SK-N-SH (cell line): ENCODE results near the gene ERMAP. TPM values are rescaled to one million over a fixed set of nuclear protein-coding genes. Genes with fewer than 3 reads are reported as not detected.

Experiments
- CTCF ChIA-PET: fragments of 300-600, 350-600 bp; formaldehyde crosslinking; extraction: SDS; loops from one replicate; lab custom pipeline; 2021; lab: Yijun Ruan, JAX
- POLR2A ChIA-PET: fragments of 350-600 bp; sonication (Branson Sonifier 250); formaldehyde crosslinking; extraction: SDS; loops from one replicate; lab custom pipeline; 2020; ENCODE audit warnings: antibody characterized with exemption, inconsistent platforms; lab: Yijun Ruan, JAX
- DNase-seq: peaks from one replicate; pipeline ENCODE4 v3.0.0; 2012
- H2AFZ ChIP-seq: fragments of 200-600 bp; sonication (generic); 2 replicates; pipeline ENCODE4 v1.8.1; 2016; ENCODE audit warnings: antibody characterized with exemption, mild to moderate bottlenecking, low read depth
- H3F3A ChIP-seq: fragments of 200-600 bp; sonication (generic); replicated peaks from 2 replicates; pipeline ENCODE3; 2016; ENCODE audit warnings: antibody characterized with exemption, mild to moderate bottlenecking; ENCODE audit not compliant: insufficient read depth
- H3K27ac ChIP-seq, 2 experiments: fragments of 200-500 bp in 1 of 2; fragments of 200-600 bp in 1 of 2; sonication (Bioruptor generic) in 1 of 2; sonication (generic), shearing (Covaris generic) in 1 of 2; 2 replicates each; pipeline versions ENCODE4 v1.5.1 to v1.6.1; 2014 to 2016; ENCODE audit warnings: low read depth in 2 of 2, inconsistent platforms in 1 of 2, low read length in 1 of 2, mild to moderate bottlenecking in 1 of 2, mixed read lengths in 1 of 2
- H3K27me3 ChIP-seq: fragments of 200-600 bp; sonication (generic), shearing (Covaris generic); 2 replicates; pipeline ENCODE4 v1.6.1; 2016; ENCODE audit warnings: mixed run types; ENCODE audit not compliant: insufficient read depth
- H3K36me3 ChIP-seq, 2 experiments: fragments of 200-500 bp in 1 of 2; fragments of 200-600 bp in 1 of 2; sonication (Bioruptor generic) in 1 of 2; sonication (generic) in 1 of 2; replicated peaks in 1 of 2; 2 replicates each; pipeline versions ENCODE3 to v1.5.1; 2014 to 2016; ENCODE audit warnings: low read length in 1 of 2, mild to moderate bottlenecking in 1 of 2; ENCODE audit not compliant: insufficient read depth in 2 of 2, control insufficient read depth in 1 of 2
- H3K4me1 ChIP-seq, 2 experiments: fragments of 200-500 bp in 1 of 2; fragments of 200-600 bp in 1 of 2; sonication (Bioruptor generic) in 1 of 2; sonication (generic), shearing (Covaris generic) in 1 of 2; 2 replicates each; pipeline versions ENCODE4 v1.5.1 to v1.6.1; 2014 to 2016; ENCODE audit warnings: low read depth in 1 of 2, low read length in 1 of 2, mixed run types in 1 of 2; ENCODE audit not compliant: insufficient read depth in 2 of 2, control insufficient read depth in 1 of 2
- H3K4me2 ChIP-seq: fragments of 200-600 bp; sonication (generic), shearing (Covaris generic); 2 replicates; pipeline ENCODE4 v1.6.1; 2017; ENCODE audit warnings: mixed run types
- H3K4me3 ChIP-seq, 2 experiments: fragments of 200-500 bp in 1 of 2; fragments of 200-600 bp in 1 of 2; sonication (Bioruptor generic) in 1 of 2; sonication (generic), shearing (Covaris generic) in 1 of 2; 2 replicates each; pipeline versions ENCODE4 v1.5.1 to v1.8.1; 2014 to 2016; ENCODE audit warnings: low read depth in 2 of 2, inconsistent platforms in 1 of 2, low read length in 1 of 2, mild to moderate bottlenecking in 1 of 2, mixed read lengths in 1 of 2, moderate library complexity in 1 of 2
- H3K79me2 ChIP-seq: fragments of 200-600 bp; sonication (generic); 2 replicates; pipeline ENCODE4 v1.8.1; 2017; ENCODE audit warnings: mild to moderate bottlenecking; ENCODE audit not compliant: insufficient read depth
- H3K9ac ChIP-seq: fragments of 200-600 bp; sonication (generic); 2 replicates; pipeline ENCODE4 v1.6.1; 2017; ENCODE audit warnings: mixed run types
- H3K9me2 ChIP-seq: fragments of 200-600 bp; sonication (generic); 2 replicates; pipeline ENCODE4 v1.6.1; 2017; ENCODE audit warnings: mixed run types
- H3K9me3 ChIP-seq: fragments of 200-600 bp; sonication (generic); 2 replicates; pipeline ENCODE4 v1.6.1; 2017; ENCODE audit warnings: mixed run types, mild to moderate bottlenecking, moderate library complexity
- H4K20me1 ChIP-seq: fragments of 200-600 bp; sonication (generic); 2 replicates; pipeline ENCODE4 v1.6.1; 2017; ENCODE audit warnings: mild to moderate bottlenecking, mixed run types; ENCODE audit not compliant: insufficient read depth
- FOXM1 ChIP-seq: IDR thresholded peaks from 2 replicates; pipeline ENCODE4 v1.4.0; 2012; ENCODE audit warnings: low read depth, mild to moderate bottlenecking
- NRF1 ChIP-seq: IDR thresholded peaks from 2 replicates; pipeline ENCODE4 v1.6.1; 2012; ENCODE audit warnings: low read depth, mild to moderate bottlenecking, low read length
- POLR2AphosphoS5 ChIP-seq: IDR thresholded peaks from 2 replicates; pipeline ENCODE4 v1.6.1; 2012; ENCODE audit warnings: low read depth, low read length
- RCOR1 ChIP-seq: fragments of 150-350 bp; IDR thresholded peaks from 2 replicates; pipeline ENCODE4 v1.6.1; 2017; ENCODE audit warnings: antibody characterized with exemption, low read length
- RFX5 ChIP-seq: IDR thresholded peaks from 2 replicates; pipeline ENCODE4 v1.6.1; 2012; ENCODE audit warnings: mild to moderate bottlenecking, improper control_type of control experiment, low read length
- YY1 ChIP-seq: IDR thresholded peaks from 2 replicates; pipeline ENCODE4 v1.4.0; 2012; ENCODE audit warnings: low read depth, mild to moderate bottlenecking
- WGBS: methylation state at CpG from one replicate; pipeline ENCODE4 v1.1.6; 2017; ENCODE audit warnings: low lambda C conversion rate; 5-methylcytosine and 5-hydroxymethylcytosine counted together
- polyA plus RNA-seq, 3 experiments: library from polyadenylated mRNA; depleted of rRNA; stranded (reverse); fragments of >200 nt; gene quantifications; 2 replicates each; pipeline ENCODE4 v1.2.3, GENCODE V29; 2012
- TF ChIP-seq, protein P1 (sequence below): IDR thresholded peaks from 2 replicates; pipeline ENCODE4 v1.6.1; 2012; ENCODE audit warnings: mild to moderate bottlenecking, low read depth, low read length, moderate library complexity
- TF ChIP-seq, protein P2 (sequence below): fragments of 150-350 bp; IDR thresholded peaks from 2 replicates; pipeline ENCODE4 v1.6.1; 2016; ENCODE audit warnings: mild to moderate bottlenecking, low read depth, low read length
- TF ChIP-seq, protein P3 (sequence below): IDR thresholded peaks from 2 replicates; pipeline ENCODE4 v1.4.0; 2012; ENCODE audit warnings: low read depth, borderline replicate concordance
- TF ChIP-seq, protein P4 (sequence below): IDR thresholded peaks from 2 replicates; pipeline ENCODE4 v1.4.0; 2012; ENCODE audit warnings: low read depth

Gene ERMAP
- polyA plus RNA-seq, 1 of the 3 experiments (the other 2 are of a cell fraction), result 10.4 TPM

DNA sequence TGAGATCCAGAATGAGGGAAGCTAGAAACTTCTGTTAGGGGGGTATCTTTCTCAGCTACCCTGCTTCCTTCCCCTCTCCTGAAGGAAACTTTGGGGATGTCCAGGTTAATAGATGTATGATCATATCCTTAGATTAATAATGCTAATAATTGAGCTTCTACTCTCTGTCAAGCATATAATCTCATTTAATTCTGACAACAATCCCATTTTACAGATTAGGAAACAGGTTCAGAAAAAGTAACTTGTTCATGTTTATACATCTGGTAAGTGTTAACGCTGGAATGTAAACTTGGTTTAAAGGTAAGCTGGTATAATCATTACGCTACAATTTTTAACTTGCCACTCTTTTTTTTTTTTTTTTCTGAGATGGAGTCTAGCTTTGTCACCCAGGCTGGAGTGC is 33.8 kb upstream of the ERMAP start (continued):
- TF ChIP-seq, protein P1, sequence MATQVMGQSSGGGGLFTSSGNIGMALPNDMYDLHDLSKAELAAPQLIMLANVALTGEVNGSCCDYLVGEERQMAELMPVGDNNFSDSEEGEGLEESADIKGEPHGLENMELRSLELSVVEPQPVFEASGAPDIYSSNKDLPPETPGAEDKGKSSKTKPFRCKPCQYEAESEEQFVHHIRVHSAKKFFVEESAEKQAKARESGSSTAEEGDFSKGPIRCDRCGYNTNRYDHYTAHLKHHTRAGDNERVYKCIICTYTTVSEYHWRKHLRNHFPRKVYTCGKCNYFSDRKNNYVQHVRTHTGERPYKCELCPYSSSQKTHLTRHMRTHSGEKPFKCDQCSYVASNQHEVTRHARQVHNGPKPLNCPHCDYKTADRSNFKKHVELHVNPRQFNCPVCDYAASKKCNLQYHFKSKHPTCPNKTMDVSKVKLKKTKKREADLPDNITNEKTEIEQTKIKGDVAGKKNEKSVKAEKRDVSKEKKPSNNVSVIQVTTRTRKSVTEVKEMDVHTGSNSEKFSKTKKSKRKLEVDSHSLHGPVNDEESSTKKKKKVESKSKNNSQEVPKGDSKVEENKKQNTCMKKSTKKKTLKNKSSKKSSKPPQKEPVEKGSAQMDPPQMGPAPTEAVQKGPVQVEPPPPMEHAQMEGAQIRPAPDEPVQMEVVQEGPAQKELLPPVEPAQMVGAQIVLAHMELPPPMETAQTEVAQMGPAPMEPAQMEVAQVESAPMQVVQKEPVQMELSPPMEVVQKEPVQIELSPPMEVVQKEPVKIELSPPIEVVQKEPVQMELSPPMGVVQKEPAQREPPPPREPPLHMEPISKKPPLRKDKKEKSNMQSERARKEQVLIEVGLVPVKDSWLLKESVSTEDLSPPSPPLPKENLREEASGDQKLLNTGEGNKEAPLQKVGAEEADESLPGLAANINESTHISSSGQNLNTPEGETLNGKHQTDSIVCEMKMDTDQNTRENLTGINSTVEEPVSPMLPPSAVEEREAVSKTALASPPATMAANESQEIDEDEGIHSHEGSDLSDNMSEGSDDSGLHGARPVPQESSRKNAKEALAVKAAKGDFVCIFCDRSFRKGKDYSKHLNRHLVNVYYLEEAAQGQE, result no peak
- TF ChIP-seq, protein P2, sequence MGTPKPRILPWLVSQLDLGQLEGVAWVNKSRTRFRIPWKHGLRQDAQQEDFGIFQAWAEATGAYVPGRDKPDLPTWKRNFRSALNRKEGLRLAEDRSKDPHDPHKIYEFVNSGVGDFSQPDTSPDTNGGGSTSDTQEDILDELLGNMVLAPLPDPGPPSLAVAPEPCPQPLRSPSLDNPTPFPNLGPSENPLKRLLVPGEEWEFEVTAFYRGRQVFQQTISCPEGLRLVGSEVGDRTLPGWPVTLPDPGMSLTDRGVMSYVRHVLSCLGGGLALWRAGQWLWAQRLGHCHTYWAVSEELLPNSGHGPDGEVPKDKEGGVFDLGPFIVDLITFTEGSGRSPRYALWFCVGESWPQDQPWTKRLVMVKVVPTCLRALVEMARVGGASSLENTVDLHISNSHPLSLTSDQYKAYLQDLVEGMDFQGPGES, result no peak
- TF ChIP-seq FOXM1, result no peak
- no peak for TF ChIP-seq RCOR1

DNA sequence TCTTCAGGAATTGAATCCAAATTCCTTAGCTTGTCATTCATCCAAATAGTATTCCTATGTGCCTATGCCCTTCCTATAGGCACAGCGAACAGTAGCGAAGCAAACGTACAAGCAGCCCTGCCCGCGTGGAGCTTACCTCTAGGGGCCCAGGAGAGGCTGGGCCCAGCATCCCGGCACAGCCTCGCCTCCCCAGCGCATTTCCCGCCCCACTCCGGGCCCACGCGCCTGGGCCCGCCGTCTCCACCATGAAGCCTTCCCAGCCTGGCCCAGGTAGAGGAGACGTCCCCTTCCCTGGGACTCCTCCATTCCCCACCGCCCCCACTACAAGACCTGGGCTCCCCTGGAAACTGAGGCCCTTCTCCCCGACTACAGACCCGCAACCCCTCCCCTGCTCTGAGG is 32.4 kb upstream of the ERMAP start:
- no peaks in the 10 kb centered on the region for H3K9me2 ChIP-seq
- DNase-seq, result no peak
- no peak overlapping the region for H3K27ac ChIP-seq
- no peak overlapping the region for H2AFZ ChIP-seq
- POLR2A ChIA-PET, result interaction anchor here (2.4 kb wide), 1 partner anchor 18 kb away, joined by 7 read pairs; the partner anchor contains the start of genes C1orf50 and P3H1
- H3F3A ChIP-seq, result no peaks in the 10 kb centered on the region
- peaks cover 18 to 20% of the 10 kb centered on the region in 2 experiments for H3K36me3 ChIP-seq
- H3K4me2 ChIP-seq, result no peak overlapping the region
- no peak overlapping the region for H3K9ac ChIP-seq
- no peak overlapping the region for H3K4me3 ChIP-seq
- no peaks in the 10 kb centered on the region for H4K20me1 ChIP-seq
- H3K79me2 ChIP-seq, result no peaks in the 10 kb centered on the region; the same call in 1 of the 2 replicates
- WGBS, result over 99% methylated on average over 18 of the region's 18 CpGs
- H3K9me3 ChIP-seq, result no peaks in the 10 kb centered on the region
- CTCF ChIA-PET, result interaction anchor here (4.4 kb wide), 1 partner anchor 289 kb away, joined by 33 read pairs; no protein-coding TSS in a partner anchor
- TF ChIP-seq, protein P3, sequence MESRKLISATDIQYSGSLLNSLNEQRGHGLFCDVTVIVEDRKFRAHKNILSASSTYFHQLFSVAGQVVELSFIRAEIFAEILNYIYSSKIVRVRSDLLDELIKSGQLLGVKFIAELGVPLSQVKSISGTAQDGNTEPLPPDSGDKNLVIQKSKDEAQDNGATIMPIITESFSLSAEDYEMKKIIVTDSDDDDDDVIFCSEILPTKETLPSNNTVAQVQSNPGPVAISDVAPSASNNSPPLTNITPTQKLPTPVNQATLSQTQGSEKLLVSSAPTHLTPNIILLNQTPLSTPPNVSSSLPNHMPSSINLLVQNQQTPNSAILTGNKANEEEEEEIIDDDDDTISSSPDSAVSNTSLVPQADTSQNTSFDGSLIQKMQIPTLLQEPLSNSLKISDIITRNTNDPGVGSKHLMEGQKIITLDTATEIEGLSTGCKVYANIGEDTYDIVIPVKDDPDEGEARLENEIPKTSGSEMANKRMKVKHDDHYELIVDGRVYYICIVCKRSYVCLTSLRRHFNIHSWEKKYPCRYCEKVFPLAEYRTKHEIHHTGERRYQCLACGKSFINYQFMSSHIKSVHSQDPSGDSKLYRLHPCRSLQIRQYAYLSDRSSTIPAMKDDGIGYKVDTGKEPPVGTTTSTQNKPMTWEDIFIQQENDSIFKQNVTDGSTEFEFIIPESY, result no peak
- no peak for TF ChIP-seq YY1
- no peak for TF ChIP-seq NRF1
- TF ChIP-seq, protein P4, sequence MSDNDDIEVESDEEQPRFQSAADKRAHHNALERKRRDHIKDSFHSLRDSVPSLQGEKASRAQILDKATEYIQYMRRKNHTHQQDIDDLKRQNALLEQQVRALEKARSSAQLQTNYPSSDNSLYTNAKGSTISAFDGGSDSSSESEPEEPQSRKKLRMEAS, result no peak
- no peak for TF ChIP-seq POLR2AphosphoS5
- TF ChIP-seq RFX5, result no peak
- peaks cover 0 to 6% of the 10 kb centered on the region in 2 experiments; a peak in 1 of 4 replicates for H3K4me1 ChIP-seq
- H3K27me3 ChIP-seq, result no peaks in the 10 kb centered on the region
